COLO668 (cell line): ENCODE measurements around the gene KIAA1958.

ENCODE experiments used
- DNase-seq: peaks from one replicate; lab custom pipeline; 2025; ENCODE audit not compliant: unreplicated experiment; lab: John Stamatoyannopoulos, UW

KIAA1958 gene

GRCh38 chr9:112527959-112528358 lies 41.3 kb downstream of the KIAA1958 start:
- DNase-seq, result no peak

GRCh38 chr9:112529316-112529715 lies 42.7 kb downstream of the KIAA1958 start:
- no peak for DNase-seq

GRCh38 chr9:112530751-112531205 lies 44.2 kb downstream of the KIAA1958 start:
- no peak for DNase-seq

GRCh38 chr9:112531666-112532282 lies 45.1 kb downstream of the KIAA1958 start:
- no peak for DNase-seq

- no peak for DNase-seq
Observed at GRCh38 chr9:112532427-112532826, 45.8 kb downstream of the KIAA1958 start.

GRCh38 chr9:112533660-112534059 lies 47.0 kb downstream of the KIAA1958 start:
- DNase-seq, result no peak

- DNase-seq, result no peak
Observed at GRCh38 chr9:112535301-112535700, 48.7 kb downstream of the KIAA1958 start.

- no peak for DNase-seq
Observed at GRCh38 chr9:112535811-112536210, 49.2 kb downstream of the KIAA1958 start.

GRCh38 chr9:112537561-112537960 lies 50.9 kb downstream of the KIAA1958 start:
- DNase-seq, result no peak

GRCh38 chr9:112540800-112541199 lies 54.2 kb downstream of the KIAA1958 start:
- no peak for DNase-seq

- DNase-seq, result no peak
Observed at GRCh38 chr9:112541685-112542084, 55.1 kb downstream of the KIAA1958 start.

- no peak for DNase-seq
Observed at GRCh38 chr9:112542593-112543292, 56.1 kb downstream of the KIAA1958 start.

GRCh38 chr9:112544477-112544876 lies 57.9 kb downstream of the KIAA1958 start:
- DNase-seq, result no peak

GRCh38 chr9:112545237-112545636 lies 58.6 kb downstream of the KIAA1958 start:
- no peak for DNase-seq

GRCh38 chr9:112546149-112547012 lies 59.8 kb downstream of the KIAA1958 start:
- DNase-seq, result no peak

GRCh38 chr9:112548051-112548440 lies 61.4 kb downstream of the KIAA1958 start:
- no peak for DNase-seq

GRCh38 chr9:112548836-112549595 lies 62.4 kb downstream of the KIAA1958 start:
- DNase-seq, result no peak

- no peak for DNase-seq
Observed at GRCh38 chr9:112550531-112550930, 63.9 kb downstream of the KIAA1958 start.

- no peak for DNase-seq
Observed at GRCh38 chr9:112551641-112552040, 65.0 kb downstream of the KIAA1958 start.

- DNase-seq, result no peak
Observed at GRCh38 chr9:112552229-112553056, 65.8 kb downstream of the KIAA1958 start.
